NCI-H2196 (cell line): Measurements from ENCODE around the gene IGF1.

Experiments used
- DNase-seq: peaks from one replicate; lab custom pipeline; 2025; ENCODE audit not compliant: unreplicated experiment; lab: John Stamatoyannopoulos, UW

Gene IGF1

DNA sequence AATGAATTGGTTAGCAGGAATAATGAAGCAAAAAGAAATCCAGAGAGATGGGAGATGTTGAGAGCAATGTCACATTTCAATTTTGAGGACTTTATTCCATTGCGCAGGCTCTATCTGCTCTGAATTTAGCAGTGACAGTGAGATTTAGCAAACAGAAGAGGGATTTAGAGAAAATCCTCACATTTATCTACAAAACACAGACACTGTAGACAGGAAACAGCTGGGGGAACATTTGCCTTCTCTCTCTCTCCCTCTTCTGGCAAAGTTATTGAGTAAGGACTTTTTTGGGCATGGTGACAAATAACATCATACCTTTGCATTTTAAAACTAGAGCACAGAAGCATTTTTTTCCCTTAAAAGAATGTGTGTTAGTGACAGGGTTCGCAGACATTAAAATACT, at the start of gene IGF1:
Gene IGF1 (minus strand): TSS at position 158 of the 400 bp plus-strand sequence. CDS start 182 bp downstream, outside the sequence.
- no peak for DNase-seq

DNA sequence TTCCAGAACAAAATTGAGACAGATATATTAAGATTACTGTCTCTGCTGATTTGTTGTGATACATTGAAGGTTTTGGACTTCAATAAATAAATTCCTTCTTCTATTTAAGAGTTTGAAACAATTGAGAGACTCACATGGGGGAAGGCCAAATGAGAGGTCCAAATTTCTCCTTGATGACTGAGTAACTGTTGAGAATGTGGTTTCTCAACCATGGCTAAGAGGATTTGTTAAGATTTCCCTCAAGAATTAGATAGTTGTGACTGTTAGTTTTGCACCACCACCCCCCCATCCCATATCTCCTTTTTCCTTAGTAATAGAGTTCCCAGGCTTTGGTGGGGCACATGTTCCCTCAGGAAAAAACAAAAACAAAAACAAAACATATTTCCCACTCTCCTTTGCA, 47.7 kb upstream of the IGF1 start:
- no peak for DNase-seq

DNA sequence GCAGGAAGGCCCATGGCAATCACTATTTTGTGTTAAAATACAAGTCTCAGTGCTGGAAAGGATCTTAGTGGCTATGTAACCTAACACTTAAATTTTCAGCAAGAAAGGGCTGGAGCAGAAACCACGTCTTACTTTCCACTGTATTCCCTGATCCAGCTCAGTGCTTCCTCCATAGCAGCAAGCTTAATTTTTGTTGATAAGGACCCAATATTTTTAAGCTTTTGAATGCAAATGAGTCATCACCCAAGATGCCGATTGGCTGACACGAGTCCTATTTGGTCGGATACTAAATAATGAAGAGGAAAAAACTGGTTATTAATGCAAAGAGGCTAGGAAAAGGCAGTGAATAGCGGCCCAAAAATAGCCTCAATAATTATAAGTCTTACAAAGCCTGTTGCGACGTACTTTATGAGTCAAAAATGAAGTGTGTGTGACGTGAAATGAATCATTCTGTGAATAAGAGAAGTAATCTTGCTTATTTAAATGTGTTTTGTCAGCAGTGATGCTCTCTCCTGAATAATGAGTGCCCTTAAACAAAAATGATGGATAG, 46.9 kb upstream of the IGF1 start:
- DNase-seq, result no peak

DNA sequence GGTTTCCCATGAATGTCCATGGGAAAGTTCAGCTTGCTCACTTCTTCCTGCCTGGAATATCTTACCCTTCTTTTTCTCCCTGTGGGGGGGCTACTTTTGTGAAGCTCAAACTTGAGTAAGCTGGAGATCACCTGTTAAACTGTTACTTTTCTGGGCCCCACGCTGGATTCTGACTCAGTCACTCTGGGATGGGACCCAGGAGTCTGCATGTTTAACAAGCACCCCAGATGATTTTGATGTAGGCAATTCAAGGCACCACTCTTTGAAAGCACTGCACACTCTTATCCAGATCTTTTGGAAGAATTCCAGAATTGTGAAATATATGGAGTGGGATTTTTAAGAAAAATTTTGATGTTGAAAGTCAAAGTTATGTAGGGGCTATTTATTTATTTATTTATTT, 46.3 kb upstream of the IGF1 start:
- DNase-seq, result no peak

DNA sequence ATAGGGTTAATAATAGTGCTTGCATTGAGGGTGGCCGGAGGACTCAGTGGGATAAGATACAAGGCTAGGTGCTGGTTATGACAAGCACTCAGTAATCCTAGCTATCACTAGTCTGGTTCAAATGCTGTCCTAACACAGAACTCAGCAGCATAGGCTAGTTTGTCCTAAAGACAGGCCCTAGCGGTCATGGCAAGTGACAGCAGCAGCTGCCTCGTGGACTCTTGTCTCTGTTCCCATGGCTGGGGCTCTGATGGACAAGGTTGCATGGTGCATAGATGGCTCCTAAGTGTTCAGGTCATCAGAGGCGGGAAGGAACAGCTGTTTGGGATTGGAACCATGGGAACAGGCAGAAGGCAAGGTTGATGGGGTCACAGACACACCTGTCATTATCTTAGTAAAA, 42.4 kb upstream of the IGF1 start:
- no peak for DNase-seq

DNA sequence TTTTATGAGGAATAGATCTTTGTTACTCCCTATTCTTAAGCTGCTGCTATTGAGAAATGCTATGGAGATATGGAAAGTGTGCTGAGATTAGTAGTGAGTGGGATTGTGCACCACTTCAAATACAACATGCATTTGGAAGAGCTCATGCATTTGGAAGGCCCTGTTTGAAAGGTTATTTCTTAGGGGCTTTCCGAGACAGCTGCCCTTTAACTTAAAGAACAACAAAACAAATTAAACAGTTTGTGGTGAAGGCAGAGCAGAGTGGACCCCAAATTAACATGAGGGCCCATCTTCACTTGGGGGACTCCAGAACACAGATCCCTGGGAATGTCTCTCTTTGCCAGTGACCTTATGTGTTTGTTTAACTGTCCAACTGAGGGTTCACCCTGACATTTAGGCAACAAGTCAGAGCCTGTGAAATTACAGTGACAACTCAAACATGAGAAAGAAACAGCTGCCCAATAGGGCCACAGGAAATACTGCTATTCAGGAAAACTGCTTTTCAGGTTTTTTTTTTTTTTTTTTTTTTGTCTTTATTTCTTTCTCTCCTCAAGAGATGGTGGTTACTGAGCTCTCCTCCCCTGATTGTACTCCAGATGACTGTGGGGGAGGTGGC, 41.4 kb upstream of the IGF1 start:
- no peak for DNase-seq

DNA sequence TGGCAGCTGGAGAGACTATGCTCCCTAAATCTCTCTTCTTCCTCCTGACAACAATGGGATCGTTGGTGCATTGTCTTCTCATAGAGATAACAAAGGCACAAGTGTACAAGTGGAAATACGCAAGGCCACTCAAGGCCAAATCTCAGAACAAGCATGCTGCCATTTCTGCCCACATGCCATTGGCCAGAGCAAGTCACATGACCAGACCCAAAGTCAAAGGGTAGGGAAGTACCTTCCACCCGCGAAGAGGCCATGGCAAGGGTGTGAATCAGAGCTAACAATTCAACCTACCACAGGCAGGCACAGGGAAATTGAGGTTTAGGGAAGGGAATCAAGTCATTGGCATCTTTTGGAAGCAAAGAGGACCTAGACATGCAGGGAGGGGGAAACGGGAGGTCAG, 38.5 kb upstream of the IGF1 start:
- no peak for DNase-seq

DNA sequence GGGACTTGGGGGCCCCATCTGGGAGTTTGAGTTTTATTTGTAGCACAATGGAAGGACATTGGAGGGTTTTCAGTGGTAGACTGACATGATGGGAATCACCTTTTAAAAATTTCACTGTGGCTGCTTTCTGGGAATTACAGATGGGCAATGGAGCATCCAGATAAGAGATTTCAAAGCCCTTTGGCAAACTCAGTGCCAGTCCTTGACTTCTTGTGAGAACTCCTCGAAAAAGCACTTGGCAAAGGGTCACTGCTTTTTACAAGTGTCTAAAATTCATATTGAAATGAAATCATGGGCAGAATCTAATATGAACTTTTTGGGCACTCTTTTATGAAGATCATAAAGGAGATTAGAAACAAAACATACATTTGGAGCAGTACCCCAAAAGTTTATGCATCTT, 34.3 kb upstream of the IGF1 start:
- DNase-seq, result no peak

DNA sequence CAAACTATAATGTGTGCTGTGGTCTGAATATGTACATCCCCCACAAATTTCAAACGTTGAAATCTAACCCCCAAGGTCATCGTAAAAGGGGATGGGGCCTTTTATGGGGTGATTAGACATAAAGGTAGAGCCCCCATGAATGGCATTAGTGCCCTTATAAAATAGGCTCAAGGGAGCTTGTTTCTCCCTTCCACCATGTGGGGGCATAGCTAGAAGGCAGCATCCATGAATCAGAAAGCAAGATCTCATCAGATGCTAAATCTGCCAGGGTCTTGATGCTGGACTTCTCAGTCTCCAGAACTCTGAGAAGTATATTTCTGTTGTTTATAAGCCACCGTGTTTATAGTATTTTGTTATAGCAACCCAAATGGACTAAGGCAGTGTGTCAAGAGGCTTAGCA, 33.4 kb upstream of the IGF1 start:
- DNase-seq, result no peak

DNA sequence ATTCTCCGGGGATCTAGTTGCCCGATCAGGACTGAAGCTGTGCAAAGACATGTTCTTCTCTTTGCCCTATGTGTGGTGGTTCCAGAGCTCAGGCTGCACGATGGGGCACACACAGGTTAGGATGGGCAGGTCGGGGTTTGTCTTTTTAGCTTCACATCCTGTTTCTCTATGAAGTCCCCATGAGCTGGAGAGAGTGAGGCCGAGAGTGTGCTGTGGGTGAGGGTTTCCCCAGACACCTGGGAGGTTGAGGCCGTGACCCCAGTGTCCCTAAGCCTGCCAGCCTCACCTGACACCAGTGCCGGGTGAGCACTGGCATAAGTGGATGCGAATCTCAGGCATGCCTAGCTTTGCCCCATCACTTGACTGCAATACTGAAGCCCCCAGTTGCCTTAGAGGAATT, 32.9 kb upstream of the IGF1 start:
- DNase-seq, result no peak

DNA sequence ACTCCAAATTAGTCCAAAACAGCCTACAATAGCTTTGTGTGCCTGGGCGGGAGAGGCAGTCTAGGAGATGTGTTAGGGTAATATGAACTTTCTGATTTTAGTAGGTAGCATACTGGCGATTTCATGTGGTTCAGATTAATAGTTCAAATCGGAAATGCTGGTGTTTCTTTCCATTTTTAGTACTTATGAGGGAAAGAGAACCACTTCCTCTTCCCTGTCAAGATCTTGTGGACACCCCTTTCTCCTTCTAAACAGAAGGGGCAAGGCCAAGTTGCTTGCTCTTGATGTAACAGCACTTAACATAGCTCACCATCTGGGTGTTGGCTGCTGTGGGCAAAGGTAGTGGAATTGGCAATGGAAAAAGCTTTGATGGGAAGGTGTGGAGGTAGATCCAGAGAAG, 32.2 kb upstream of the IGF1 start:
- DNase-seq, result no peak

DNA sequence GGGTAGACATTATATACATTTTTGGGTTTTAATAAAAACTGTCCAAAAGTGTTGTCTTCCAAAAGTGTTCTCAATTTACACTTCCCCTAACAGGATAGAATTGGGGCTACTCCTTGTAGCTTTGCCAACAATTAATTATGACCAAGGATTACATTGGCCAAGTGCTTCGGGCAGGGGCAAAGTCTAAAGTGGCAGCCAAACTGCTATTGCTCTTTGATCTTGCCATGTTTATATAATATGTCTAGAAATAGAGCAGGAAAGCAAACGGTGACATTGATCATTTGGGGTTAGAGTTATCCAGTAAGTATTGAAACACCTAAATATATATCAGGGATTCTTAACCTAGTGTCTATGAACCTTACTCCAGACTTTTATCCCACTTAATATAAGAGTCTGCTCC, 31.2 kb upstream of the IGF1 start:
- DNase-seq, result no peak

DNA sequence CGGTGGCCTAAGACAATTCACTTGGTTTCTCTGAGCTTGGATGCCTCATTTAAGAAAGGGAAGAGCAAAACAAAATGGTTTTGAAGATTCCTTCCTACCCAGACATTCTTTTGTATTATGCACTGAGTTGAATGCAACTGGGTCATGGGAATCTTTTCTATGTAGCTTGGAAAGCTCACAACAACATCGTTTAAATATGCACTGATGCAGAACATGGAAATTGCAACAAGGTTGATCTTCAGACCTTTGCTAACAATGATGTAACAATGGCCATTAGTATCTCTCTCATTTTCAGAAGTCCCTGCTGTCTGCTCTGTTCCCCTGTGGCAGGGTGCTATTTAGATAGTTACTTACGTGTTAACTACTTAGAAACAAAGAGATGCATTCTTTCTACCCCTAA, 30.1 kb upstream of the IGF1 start:
- DNase-seq, result no peak

DNA sequence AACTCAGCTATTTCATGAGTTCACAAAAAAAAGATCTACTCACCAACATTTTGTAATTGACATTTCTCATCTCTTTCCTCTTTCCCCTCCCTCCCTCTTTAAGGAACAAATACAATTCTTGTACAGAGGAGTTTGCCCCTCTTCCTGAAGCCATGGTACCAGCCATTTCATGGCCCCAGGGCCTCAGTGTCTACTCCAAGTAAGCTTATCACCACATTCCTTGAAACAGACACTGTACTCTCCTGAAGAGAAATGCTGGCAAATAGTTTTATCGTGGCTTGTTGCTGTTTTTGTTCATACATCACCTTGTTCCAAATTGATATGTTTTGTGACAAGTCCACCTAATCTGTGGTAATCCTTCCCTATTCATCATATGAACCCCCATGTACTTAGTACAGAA, 29.7 kb upstream of the IGF1 start:
- no peak for DNase-seq

DNA sequence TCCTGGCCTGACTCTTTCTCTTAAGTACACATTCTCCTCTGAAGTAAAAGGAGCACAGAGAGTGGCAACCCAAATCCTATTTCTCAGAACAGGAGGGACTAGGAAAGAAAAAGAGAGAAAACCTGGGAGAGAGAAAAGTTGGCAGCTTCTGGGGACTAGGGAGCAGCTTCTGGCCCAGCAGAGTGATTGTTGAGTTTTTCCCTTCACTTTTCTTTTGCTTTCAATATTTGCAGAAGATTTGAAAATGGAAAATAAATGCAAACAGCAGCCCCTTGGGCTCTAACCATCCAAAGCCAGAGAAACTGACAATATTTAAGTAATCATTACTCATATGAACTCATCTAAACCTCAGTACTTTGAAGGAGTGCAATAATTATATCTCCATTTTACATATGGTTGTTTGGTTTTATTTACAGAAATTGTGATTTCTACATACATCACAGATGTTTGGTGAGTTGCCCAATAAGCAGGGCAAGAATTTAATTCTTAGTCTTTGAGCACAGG, 28.8 kb upstream of the IGF1 start:
- no peak for DNase-seq

DNA sequence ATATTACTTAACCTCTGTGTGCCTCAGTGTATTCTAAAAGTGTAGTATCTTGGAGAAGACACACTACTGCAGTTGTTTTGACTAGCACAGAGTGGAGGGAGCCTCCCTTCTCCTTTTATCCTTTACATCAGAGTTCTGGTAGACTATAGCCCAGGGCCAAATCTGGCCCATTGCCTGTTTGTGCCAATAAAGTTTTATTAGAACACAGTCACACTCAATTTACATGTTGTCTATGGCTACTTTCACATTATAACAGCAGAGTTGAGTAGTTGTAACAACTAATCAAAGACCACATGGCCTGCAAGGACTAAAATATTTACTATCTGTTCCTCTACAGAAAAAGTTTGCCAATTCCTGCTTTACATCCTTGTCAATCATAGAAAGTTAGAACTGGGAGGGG, 27.7 kb upstream of the IGF1 start:
- DNase-seq, result no peak

DNA sequence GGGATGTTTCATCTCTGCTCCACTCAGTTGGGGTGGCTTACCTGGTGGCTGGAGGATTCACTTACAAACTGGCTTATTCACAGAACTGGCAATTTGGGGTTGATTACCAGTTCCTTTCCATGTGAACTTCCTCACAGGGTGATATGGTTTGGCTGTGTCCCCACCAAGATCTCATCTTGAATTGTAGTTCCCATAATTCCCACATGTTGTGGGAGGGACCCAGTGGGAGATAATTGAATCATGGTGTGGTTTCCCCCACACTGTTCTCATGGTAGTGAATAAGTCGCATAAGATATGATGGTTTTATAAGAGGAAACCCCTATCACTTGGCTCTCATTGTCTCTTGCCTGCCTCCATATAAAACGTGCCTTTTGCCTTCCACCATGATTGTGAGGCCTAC, 26.9 kb upstream of the IGF1 start:
- DNase-seq, result no peak

DNA sequence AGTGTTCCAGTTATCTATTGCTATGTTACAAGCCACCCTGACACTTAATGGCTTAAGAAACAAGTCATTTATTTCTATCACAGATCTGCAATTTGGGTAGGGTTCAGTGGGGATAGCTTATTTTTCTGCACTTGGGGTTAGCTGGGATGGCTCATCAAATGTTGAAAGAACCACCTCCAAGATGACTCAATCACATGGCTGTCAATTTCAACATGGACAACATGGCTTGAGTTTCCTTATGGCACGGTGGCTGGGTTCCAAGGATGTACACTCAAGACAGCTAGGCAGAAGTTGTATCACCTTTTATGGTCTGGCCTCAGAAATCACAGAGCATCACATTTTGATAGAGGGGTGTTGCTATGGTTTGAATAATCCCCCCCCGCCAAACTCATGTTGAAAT, 24.5 kb upstream of the IGF1 start:
- no peak for DNase-seq

DNA sequence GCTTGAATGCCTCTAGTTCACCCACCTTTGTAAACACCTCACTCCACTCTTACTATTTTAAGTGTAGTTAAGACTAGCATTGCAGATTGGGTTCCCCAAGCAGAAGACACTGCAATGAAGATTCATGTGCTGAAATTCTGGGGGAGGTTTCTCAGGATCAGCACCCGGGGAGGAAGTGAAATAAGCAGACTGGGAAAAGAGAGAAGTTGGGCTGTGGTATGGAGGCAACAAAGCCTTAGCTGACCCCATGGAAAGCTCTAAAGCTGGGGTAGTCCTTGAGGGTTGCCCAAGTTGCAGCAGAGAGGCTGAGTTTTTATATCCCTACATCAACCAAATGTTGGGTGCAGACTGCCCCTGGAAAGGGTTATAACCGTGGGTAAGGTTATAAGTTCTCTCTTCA, 23.9 kb upstream of the IGF1 start:
- DNase-seq, result no peak

DNA sequence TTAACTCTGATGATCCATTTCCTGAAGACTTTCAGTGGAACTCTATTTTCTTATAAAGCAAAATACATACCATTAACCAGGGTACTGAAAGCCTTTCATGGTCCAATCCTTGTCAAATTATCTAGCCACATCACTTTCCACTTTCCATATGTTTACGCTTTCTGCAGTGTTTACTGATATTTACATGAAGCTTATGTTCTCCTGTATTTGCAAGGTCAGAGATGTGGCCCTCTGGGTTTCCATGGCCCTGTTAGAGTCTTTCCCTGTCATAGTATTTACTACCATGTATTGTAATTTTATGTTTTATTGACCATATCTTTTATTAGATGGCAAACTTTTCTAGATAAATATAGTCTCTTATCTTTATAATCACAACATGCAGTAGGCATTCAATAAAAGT, 23.5 kb upstream of the IGF1 start:
- no peak for DNase-seq

DNA sequence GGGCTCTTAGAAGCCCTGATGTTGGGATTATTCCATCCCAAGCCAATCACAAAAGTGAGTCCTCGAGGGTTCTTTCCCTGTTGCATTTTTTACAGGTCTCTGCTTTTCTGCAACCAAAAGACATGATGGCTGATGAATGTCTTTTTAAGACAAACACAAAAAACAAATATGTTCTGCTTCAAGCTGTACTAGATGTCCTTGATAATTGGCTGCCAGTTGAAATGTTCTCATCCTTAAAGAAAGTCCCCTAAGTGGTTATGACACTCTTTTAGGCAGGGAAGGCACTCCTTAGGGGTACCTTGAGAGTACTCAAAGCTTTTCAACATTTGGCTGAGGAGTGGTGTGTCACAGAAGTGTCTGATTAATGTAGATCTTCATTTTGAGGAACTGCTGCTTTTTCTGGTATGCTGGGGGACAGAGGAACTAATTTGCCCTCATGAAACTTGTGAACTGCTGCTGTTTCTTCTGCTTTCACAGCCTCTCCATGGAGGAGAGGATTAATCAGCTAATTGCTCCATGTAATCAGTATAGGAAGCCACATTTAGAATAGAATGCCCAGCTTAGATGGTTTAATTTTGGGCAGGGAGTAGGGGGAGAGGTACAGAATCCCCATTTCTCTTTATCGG, 22.8 kb upstream of the IGF1 start:
- no peak for DNase-seq

DNA sequence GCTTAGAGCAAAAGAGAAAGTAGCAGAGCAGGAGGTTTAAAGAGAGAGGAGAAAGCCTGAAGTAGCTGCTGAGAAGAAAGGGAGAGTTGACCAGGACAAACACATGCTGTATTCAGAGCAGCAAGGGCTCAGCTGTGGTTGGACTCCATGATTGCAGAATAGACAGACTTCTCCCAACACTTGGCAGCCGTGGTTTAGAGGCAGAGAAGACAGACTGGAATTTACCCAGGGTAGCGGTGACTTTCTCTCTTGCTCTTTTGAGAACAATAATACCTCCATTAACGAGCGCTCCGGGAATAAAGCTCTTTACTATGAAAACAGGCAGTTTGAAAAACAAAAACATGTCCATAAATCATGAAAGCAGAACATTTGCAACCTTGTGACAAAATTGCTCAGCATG, 21.4 kb upstream of the IGF1 start:
- no peak for DNase-seq

DNA sequence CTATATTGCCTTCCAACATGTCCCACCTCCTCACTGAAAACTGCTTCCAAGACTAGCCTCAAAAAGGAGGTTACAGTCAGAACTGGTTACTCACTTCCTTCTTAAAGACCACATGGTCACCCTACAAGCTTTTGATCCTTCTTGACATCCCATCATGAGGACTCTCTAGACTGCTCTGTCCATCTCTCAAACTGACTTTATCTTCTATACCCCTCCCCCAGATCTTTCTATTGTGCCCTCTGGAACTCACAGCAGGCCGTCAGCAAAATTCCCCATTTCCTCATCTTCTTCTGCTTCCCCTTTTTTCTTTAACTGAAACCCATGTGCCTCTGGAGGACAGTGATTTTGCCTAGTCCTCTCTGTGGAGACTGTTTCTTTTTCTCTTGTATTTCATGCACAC, 18.1 kb upstream of the IGF1 start:
- DNase-seq, result no peak
